NCI-H1092 (cell line): ENCODE results near the gene TNRC6A.
"Not testable (repeated sequence)": the region's sequence is repeated elsewhere in the genome, so short reads cannot be mapped to it uniquely, and the experiment has no call there.

ENCODE experiments used
- DNase-seq: peaks from one replicate; lab custom pipeline; 2025; lab: John Stamatoyannopoulos, UW

Gene TNRC6A

DNA sequence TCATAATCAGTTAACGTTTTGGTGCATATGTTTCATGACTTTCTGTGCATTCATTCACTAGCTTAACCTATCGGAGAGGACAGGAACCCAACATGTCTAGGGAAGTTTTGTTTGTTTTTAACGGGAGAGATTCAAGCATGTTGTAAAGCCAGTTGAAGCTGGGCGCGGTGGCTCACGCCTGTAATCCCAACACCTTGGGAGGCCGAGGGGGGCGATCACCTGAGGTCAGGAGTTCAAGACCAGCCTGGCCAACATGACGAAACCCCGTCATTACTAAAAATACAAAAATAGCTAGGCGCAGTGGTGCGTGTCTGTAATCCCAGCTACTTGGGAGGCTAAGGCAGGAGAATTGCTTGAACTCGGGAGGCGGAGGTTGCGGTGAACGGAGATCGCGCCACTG is 1.4 kb upstream of the TNRC6A start:
- no peak for DNase-seq

DNA sequence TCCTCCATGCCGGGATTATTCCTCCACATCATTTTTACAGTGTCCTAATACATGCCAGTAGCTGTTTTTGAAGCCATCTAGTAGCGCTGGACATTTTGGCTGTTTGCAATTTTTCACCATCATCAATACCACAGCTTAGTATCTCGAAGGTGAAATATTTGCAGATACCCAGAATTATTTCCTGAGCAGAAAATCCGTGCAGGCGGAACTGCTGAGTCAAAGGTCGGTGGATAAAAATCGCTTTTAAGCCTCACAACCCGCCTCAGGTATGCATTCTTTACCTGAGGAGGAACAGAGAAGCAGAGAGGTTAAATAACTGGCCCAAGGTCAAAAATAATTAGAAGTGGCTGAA is 584 bp upstream of the TNRC6A start:
- DNase-seq, result no peak

GRCh38 chr16:24729951-24730815 is 732 bp downstream of the TNRC6A start:
- no peak for DNase-seq

GRCh38 chr16:24730914-24731313 is 1.5 kb downstream of the TNRC6A start:
- no peak for DNase-seq

DNA sequence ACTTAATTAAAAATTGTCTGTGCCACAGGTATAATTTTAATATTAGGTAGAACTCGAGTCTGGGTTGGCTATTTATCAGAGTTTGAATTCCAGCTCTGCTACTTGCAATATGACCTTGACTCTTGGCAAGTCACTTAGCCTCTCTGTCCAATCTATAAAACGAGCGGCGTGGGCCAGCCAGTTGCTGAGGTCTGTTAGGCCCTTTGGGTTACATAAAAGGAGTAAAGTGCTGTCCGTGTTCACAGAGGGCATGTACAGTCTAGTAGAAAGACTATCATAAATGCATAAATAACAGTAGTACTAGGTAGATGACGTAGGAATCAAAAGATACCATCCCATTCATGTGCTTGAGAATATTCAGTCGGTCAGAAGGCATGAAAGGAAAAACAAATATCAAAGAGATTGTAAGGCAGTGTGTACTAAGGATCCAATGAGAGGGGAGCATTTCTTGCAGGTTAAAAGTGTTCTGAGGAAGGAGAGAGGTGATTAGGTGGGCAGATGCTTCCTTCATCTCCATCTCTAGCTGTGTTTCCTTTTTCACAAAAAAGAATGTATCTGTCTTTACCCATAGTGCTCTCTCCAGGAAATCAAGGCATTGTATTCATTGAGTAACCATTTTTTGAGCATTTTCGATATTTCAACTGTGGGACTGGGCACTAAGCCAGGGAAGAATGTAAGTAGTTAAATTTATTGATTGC is 2.4 kb downstream of the TNRC6A start:
- no peak for DNase-seq

DNA sequence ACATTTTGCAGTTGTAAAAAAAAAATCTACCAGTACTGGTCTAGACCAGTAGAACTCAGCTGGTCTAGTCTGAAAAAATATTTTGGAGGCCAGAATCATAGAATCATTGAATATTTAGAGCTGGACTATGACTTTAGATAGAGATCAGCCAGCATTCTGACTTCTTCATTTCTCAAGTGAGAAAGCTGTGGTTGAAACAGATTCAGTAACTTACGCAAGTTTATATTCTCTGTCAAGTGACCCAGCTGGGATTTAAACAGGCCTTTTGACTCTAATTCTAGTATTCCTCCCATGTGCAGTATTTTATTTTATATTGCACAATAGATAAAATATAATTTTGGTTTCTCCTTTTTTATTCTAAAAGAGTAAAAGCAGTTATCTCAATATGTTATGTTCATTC is 4.9 kb downstream of the TNRC6A start:
- no peak for DNase-seq

GRCh38 chr16:24736758-24737157 is 7.3 kb downstream of the TNRC6A start:
- no peak for DNase-seq

GRCh38 chr16:24737391-24737871 is 8.0 kb downstream of the TNRC6A start:
- no peak for DNase-seq

DNA sequence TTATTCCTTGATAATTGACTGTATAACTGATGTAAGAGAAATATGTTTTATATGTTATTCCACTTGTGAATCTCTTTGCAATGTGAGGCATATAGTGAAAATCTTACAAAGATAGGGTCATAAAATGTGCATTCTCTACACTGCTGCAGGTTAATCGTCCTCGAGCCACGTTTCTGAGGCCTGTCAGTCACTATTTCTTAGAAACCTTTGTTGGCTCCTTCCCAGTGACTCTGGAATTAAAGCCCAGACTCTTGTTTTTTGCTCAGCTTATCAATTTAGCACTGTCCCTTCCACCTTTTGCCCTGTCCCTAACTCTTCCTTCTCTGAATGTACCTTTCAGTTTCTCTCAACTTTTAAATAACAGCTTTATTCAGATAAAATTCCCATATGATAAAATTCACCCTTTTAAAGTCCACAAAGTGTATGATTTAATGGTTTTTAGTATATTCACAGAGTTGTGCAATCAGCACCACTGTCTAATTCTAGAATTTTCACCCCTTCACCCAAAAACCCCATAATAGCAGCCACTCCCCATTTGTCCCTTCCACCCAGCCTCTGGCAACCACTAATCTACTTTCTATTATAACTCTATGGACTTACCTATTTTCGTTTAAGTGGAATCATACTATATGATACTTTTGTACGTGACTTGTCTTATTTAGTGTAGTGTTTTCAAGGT is 8.6 kb downstream of the TNRC6A start:
- no peak for DNase-seq

GRCh38 chr16:24738895-24739294 is 9.4 kb downstream of the TNRC6A start:
- no peak for DNase-seq

DNA sequence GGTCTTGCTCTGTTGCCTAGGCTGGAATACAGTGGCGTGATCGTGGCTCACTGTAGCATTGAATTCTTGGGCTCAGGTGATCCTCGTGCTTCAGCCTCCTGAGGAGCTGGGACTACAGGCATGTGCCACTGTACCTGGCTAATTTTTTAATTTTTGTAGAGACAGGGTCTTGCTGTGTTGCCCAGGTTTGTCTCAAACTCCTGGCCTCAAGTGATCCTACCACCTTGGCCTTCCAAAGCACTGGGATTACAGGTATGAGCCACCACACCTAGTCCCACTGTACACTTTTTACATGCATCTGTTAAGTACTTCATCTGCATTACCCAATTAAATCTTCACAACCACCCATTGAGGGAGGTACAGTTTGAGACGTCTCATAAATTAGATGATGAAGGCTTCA is 12.4 kb downstream of the TNRC6A start:
- no peak for DNase-seq

DNA sequence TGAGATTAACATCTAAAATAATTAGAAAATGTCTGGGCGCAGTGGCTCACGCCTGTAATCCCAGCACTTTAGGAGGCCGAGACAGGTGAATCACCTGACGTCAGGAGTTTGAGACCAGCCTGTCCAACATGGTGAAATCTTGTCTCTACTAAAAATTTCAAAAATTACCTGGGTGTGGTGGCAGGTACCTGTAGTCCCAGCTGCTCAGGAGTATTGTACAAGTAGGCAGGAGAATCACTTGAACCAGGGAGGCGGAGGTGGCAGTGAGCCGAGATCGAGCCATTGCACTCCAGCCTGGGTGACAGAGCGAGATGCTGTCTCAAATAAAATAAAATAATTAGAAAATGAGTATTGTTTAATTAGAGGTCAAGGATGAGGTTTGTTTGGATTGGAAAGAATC is 13.2 kb downstream of the TNRC6A start:
- DNase-seq, result not testable (repeated sequence)

DNA sequence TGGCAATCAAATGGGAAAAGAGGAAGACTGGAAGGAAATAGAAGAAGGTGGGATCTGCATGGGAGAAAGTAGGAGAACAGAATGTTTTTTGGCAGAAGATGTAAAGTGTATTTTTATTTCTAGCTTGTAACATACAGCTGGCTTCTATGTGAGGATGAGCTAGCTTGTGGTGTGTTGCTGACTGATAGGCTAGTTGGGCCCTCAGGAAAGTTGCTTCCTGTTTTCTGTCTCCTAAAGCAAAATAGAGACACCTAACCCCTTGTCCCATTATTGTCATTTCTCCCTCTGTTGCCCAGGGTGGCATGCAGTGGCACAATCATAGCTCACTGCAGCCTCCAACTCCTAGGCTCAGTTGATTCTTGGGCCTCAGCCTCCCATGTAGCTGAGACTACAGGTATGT is 15.9 kb downstream of the TNRC6A start:
- DNase-seq, result no peak

DNA sequence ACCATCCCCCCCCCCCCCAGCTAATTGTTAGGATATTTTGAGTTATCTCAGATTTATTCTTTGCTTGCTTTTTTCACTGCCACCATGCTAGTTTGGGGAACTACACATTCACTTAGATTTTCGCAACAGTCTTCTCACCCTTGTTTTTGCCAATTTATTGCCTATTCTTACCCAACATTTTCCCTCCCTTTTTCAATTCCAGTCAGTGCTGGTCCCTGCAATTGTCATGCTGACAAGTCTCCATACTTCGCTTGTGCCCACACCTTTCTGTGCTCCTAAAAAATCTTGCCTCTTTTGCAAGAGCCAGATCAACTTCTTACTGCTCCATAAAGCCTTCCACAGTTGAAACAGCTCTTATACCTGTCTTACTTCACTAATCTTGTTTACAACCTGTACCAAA is 16.3 kb downstream of the TNRC6A start:
- DNase-seq, result no peak

DNA sequence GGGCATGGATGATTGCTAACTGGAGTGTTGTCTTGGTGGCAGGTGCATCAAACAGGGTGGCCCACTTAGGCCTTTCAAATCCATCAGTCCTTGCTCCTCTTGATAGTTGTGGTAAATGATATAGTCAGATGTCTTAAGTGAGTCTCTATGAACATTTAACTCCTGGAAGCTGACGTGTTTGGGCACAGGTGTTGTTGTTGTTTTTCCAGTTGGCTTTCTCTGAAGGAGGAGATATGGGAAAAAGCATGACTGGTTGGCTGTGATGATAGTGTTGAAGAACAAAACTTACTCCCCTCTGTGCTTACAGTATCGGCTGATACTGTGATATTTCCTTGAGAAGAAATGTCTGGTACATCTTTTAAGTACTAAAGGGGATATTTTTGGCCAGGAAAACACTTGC is 18.0 kb downstream of the TNRC6A start:
- DNase-seq, result no peak

GRCh38 chr16:24748242-24748641 is 18.8 kb downstream of the TNRC6A start:
- DNase-seq, result no peak

- DNase-seq, result no peak
Observed at GRCh38 chr16:24749310-24749709, 19.9 kb downstream of the TNRC6A start.

DNA sequence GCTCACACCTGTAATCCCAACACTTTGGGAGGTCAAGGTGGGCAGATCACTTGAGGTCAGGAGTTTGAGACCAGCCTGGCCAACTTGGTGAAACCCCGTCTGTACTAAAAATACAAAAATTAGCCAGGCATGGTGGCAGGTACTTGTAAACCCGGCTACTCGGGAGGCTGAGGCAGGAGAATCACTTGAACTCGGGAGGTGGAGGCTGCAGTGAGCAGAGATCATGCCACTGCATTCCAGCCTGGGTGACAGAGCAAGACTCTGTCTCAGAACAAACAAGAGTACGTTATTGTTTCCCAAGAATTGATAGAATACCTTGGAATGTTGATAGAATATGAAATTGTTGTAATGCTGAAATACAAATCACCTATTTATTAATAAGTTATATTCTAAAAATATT is 20.4 kb downstream of the TNRC6A start:
- DNase-seq, result not testable (repeated sequence)

- no peak for DNase-seq
Observed at GRCh38 chr16:24753000-24753399, 23.5 kb downstream of the TNRC6A start.

- DNase-seq, result no peak
Observed at GRCh38 chr16:24753437-24753836, 24.0 kb downstream of the TNRC6A start.

DNA sequence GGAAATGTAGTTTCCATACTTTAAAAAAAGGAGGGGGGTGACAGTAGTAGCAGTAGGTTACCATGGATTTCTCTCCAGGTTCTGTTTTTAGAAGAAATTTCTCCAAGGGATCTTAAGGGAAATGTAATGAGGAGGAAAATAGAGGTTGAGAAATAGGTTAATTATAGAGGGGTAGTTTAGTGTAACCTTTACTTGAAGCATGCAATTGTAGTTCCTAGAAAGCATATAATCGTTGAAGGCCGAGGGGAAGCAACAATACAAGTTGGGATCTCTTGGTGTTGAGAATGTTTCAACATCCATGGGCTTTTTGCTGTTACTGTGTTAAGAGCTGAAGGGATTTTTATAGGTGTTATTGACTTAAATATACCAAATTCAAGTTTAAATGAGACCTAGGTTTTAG is 25.1 kb downstream of the TNRC6A start:
- no peak for DNase-seq

DNA sequence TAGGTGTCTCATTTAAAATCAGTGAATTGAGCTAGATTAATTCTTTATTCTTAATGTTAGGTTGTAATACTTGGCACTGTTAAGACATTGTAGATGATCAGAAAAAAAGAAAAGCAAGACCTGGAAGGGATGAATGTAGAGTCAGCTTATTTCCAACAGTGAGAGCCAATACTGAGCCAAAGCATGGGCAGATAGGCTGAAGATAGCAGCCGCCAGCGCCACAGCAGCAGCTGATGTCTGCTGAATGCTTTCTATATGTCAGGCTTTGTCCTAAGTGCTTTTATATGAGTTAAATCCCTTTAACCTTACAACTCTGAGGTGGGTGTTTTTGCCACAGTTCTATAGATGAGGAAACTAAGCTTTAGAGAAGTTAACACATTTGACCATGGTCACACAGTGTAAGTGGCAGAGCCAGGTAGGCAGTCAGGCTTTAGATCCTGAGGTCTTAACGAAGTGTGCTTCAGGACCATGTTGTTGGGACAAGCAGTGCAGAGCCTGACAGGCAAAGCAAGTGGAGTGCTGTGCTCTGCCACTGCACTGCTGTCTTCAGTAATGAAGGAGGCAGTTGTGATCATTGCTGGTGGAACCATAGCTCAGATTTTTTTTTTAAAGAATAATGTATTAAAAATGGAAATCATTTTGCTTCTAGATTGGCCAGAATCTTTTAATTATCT is 25.9 kb downstream of the TNRC6A start:
- DNase-seq, result no peak
